ENCODE measurements around the gene OSBPL9.

GRCh38 chr1:51715369-51715768 is 98.5 kb downstream of the OSBPL9 start:
- TF ChIP-seq CTCF (conservative IDR thresholded peaks at IDR 0.05; ENCODE audit: low read length) (no peak), EZH2phosphoT487 (IDR thresholded peaks at IDR 0.05; ENCODE audit: borderline replicate concordance, low read depth, low read length) (no peak)

Measured in OCI-LY7 (cell line).